ENCODE data around the gene TTC22.
"Not testable (repeated sequence)": the region's sequence is repeated elsewhere in the genome, so short reads cannot be mapped to it uniquely, and the experiment has no call there.

Gene TTC22

GRCh38 chr1:54781023-54781723 is 19.9 kb downstream of the TTC22 start:
- DNase-seq = no peak

- DNase-seq = no peak
Observed at GRCh38 chr1:54777431-54777830, 23.7 kb downstream of the TTC22 start.

GRCh38 chr1:54777011-54777410 is 24.1 kb downstream of the TTC22 start:
- no peak for DNase-seq

GRCh38 chr1:54775828-54776721 is 25.0 kb downstream of the TTC22 start:
- DNase-seq = not testable (repeated sequence)

- DNase-seq = no peak
Observed at GRCh38 chr1:54774820-54775498, 26.2 kb downstream of the TTC22 start.

- DNase-seq = no peak
Observed at GRCh38 chr1:54772951-54773350, 28.2 kb downstream of the TTC22 start.

GRCh38 chr1:54768093-54768492 is 33.0 kb downstream of the TTC22 start:
- no peak for DNase-seq

- no peak for DNase-seq
Observed at GRCh38 chr1:54767526-54767925, 33.6 kb downstream of the TTC22 start.

- no peak for DNase-seq
Observed at GRCh38 chr1:54766726-54767125, 34.4 kb downstream of the TTC22 start.

- DNase-seq = no peak
Observed at GRCh38 chr1:54764922-54765561, 36.1 kb downstream of the TTC22 start.

- DNase-seq = peak; percentile 99
Observed at GRCh38 chr1:54764133-54764921, 36.8 kb downstream of the TTC22 start, which contains the start of gene PARS2. Gene PARS2, minus strand, starts transcription at chr1:54764523. Its CDS starts 5,362 bp downstream, at chr1:54759161.

- no peak for DNase-seq
Observed at GRCh38 chr1:54763816-54764132, 37.3 kb downstream of the TTC22 start.

- DNase-seq = no peak
Observed at GRCh38 chr1:54758678-54759348, 42.3 kb downstream of the TTC22 start.

- no peak for DNase-seq
Observed at GRCh38 chr1:54757833-54758232, 43.3 kb downstream of the TTC22 start.

- no peak for DNase-seq
Observed at GRCh38 chr1:54754486-54755285, 46.4 kb downstream of the TTC22 start.

- DNase-seq = no peak
Observed at GRCh38 chr1:54754045-54754444, 47.1 kb downstream of the TTC22 start.

GRCh38 chr1:54751426-54751825 is 49.7 kb downstream of the TTC22 start:
- DNase-seq = no peak

GRCh38 chr1:54750596-54750995 is 50.5 kb downstream of the TTC22 start:
- no peak for DNase-seq

- no peak for DNase-seq
Observed at GRCh38 chr1:54748094-54748835, 52.9 kb downstream of the TTC22 start.

GRCh38 chr1:54745864-54746263 is 55.3 kb downstream of the TTC22 start:
- DNase-seq = no peak

Data from NCI-H2107 (cell line).